Right hindlimb (tissue), 1 donor: Measurements from ENCODE around the gene SPARCL1.

Experiments used
- DNase-seq: peaks from one replicate; pipeline ENCODE4 v3.0.0-alpha.2; 2018

SPARCL1 gene

DNA sequence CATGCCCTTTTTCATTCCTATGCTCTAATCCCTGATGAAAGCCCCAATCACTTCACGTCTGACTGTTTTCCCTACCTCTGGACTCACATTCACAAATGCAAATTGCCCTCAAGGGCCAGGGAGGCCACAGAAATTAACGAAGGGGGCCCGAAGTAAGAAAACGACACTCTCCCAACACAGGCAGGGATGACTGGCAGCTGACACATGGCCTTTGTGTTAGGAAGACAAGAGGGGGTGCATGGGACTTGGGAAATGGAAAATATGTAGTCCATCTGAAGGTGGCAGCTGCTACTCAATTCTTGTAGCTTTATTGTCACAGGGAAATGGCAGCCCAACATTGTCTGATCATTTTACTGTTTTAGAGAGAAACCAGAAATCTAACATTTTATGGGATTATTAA lies 12.3 kb upstream of the SPARCL1 start:
- peak; percentile 36 for DNase-seq

DNA sequence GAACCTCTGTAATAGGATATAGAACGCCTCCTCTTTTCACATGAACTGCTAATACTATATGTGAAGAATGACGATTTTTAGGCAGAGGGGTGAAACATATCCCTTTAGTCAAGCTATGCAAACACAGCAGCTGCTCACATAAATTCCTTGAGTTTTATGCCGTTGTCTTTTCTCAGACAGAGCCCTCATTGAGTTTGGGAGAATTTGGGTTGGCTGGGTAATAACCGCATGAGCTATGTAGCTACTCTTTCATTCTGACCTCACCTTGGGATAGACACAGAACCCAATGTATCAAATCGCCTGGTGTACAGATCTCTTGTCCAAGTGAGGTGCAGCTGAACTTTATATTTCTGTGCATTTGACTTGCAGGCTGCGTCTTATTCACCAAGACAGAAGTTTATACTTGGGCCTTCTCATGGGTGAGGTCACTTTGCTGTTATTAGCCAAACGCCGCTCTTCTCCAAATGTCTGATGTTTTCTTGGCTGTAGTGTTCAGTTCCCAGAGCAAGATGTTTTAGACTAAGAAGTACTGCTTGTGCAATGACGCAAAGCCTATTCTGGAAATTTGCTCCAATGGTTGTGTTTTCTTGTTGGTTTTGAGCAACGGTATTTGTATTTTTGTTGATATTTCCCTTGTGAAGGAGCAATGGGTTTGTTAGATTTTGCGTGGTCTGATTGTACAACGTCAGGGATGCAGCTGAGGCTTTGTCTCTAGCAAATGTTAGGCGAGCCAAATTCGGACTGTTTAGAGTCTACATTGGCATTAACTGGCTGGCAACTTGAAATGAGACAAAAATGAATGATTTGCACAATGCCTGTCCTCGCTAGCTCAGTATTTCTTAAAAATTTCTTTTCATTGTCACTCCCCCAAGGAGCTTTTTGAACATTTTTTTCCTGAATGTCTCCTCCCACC lies 11.2 kb upstream of the SPARCL1 start:
- DNase-seq: peak; percentile 90

- DNase-seq: no peak
These were observed 3.7 kb upstream of the SPARCL1 start for GRCh38 chr4:87532907-87533306.

DNA sequence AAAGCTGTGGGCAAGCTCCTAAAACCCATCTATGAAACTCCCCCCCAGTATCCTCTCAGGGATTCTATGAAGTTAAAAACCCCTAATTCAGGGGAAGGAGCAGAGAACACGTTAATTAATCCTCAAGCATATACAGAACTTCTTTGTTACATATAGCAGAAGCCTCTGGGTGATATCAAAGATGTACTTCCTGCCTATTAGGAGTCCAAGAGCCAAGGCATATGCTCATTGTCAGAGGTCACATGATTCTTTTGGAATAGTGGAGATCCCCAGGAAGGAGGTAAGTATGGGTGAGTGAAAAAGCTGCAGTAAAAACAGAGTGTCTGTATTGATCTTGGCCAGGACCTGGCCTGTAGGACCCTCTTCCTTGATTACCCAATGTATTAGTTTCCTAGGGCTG lies 2.9 kb upstream of the SPARCL1 start:
- no peak for DNase-seq

DNA sequence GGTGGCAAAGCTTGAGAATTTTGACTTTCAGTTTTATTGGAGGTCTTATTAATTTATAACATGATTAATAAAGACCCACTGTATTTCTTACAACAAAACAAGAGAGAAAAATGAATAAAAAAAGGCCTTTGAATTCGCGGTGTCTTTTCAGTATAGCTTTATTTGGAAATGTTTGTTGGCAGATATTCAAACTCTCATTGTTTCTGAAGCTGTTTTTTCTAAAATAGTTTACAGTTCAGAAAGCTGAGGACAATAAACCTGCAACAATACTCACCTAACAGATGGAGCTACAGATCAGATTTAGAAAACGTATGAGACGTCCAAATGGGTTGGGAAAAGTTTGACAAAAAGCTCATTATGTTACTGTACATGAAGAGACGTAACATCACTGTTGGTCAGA lies 2.4 kb upstream of the SPARCL1 start:
- no peak for DNase-seq

- DNase-seq: peak; percentile 74
These were observed 1.7 kb upstream of the SPARCL1 start for GRCh38 chr4:87530868-87531267.

GRCh38 chr4:87530229-87530628 lies 1.1 kb upstream of the SPARCL1 start:
- no peak for DNase-seq

GRCh38 chr4:87527431-87528220 lies 1.6 kb downstream of the SPARCL1 start:
- no peak for DNase-seq

DNA sequence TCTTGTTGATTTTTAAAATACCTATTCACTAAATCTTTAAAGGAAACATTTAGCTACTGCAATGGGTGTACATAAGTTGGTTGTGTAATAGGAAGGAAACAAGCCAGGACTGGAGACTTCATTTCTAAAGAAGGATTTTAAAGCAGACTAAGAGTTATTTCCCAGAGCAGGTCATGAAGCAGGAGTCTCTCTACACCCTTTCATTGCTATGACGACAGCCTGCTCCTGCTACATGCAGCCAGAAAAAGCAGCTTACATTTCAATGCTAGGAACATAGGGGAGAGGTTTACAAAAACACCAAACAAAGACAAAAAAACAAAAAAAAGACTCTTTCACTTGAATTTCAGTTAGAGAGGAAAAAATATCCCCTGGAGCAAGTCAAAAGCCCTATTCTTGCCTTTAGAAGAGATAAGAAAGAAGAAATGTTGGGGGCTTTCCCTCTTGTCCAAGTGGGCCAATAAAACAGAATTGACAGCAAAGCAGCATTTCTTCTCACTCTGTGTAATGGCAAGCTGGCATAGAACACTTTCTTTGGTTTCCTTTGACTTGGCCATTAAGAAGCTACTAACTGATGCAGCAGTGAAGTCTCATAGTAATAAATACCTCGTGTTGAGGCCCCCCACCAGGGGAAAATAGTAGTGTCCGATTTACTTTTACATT lies 3.4 kb downstream of the SPARCL1 start:
- peak; percentile 54 for DNase-seq

DNA sequence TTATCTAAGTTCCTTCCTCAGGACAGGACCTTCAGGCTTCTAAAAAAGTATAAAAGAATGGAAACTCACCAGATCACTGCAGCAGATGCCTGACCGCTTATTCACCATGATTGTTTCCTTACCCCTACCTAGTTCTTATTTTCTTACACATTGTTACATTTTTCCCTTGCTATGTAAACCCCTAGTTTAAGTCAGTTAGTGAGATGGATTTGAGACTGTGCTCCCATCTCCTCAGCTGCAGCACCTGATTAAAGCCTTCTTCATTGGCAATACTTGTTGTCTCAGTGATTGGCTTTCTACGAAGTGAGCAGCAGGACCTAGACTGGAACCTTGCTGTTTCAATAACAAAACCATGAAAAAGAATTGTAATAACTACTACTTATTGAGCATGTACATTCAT lies 4.7 kb downstream of the SPARCL1 start:
- DNase-seq: no peak

DNA sequence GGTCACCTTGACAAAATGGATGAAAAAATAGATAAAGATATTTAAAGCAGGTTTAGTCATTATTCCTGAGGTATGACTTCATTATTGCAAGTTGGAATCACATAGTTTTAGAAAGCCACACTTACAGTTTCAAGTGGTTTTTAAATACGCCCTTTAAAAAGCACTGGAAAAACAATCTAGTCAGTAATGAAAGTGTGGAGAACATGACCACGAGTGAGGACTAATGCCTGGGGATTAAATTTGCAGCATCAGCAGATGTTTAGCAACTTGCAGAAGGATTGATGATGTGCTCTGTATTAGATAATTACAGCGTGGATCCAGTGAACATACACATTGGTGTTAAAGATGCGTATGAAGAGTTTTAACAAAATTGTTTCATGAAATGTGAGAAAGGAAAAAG lies 5.9 kb downstream of the SPARCL1 start:
- DNase-seq: no peak

DNA sequence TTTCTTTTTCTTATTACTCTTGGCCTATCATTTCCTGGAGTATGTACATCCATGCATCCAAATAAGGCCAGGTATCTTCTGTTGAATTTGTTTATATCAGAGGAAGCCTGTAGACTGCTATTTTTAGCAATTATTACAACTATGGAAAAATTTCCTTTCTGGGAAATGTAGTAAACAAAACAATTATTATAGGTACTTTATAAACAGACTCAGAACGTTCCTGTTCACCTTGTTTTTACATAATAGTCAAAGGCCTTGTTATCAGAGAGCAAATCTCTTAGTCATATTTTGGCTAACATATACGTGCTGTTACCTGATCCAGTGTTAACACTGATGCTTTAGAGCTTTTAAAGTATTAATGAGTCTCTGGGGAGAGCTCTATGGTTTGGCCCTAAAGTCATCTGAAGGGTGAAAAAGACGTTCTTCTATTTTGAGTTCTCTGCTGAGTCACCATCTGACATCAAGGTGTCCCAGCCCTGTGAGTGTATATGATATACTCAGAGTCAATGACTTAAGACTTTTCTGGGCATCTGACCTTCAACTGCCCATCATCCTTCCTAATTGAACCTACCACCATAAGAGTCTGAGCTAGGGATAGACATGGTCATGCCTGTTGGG lies 7.3 kb downstream of the SPARCL1 start:
- no peak for DNase-seq

- no peak for DNase-seq
These were observed 7.9 kb downstream of the SPARCL1 start for GRCh38 chr4:87521319-87521718.

GRCh38 chr4:87517621-87518020 lies 11.6 kb downstream of the SPARCL1 start:
- no peak for DNase-seq

DNA sequence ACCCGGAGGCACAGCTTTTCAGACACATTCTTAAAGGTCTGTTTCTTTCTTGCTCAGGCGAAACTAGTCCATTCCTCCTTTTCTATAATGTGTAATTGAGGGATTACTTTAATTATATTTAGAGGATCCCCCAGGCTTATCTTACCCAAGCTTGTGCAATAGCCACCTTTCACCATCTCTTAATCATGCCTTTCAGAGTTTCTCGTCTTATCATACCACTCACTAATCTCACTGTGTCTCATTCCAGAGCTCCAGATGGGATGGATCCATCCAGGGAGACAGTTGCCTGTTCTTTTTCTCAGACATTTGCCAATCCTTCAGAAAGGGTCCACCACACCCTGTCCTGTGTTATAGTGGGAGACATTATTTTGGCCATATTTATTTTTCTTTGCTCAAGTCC lies 12.5 kb downstream of the SPARCL1 start:
- DNase-seq: no peak

GRCh38 chr4:87512400-87512799 lies 16.8 kb downstream of the SPARCL1 start:
- DNase-seq: no peak

GRCh38 chr4:87511500-87511899 lies 17.7 kb downstream of the SPARCL1 start:
- no peak for DNase-seq

DNA sequence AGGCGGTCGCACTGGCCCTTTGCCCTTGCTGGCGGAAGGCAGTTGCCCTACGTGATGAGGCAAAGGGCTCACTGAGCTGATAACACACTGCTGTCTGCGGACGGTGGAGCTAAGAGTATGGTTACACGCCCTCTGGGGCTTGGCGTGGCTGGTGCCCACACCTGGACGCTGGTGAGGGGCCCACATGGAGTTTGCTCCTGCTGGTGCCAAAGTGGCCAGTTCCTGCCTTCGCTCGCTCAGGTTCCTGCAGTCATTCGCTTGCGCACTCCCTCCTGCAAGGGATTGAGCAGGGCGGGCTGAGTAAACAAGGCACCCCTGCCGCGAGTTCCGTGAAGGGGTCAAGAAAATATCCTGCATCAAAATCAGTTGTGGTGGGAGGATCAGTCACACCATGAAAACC lies 18.4 kb downstream of the SPARCL1 start:
- no peak for DNase-seq

GRCh38 chr4:87506974-87507701 lies 22.0 kb downstream of the SPARCL1 start:
- DNase-seq: no peak

- DNase-seq: no peak
These were observed 23.3 kb downstream of the SPARCL1 start for GRCh38 chr4:87505862-87506261.

DNA sequence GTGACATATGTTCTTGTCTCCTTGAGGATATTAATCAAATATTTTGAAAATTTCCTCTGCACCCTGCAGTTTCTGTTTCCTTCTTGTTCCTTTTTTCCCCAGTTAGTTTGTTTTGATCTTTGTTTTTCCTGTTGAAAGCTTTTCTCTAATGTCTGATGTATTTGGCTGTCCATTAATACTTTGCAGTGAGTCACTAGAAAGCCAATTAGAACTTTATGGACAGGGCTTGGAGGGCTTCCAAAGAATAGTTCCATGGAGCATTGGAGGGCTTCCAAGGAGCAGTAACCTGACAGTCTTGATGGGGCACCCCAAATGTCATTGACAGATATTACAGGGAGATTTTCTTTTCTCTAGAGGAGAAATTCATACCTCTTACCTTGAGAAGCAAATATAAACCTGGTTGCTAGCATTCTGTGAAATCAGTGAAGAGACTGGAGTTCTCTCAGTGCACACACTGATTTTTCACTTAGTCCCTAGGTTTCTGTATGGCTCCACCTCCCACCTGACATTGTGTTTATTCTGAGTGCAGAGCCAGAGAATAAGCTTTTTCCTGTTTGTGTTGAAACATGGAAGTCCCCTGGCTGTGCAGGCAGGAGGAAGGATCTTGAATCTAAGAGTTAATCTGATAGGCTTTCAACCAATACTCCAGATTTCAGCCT lies 26.5 kb downstream of the SPARCL1 start:
- DNase-seq: no peak

GRCh38 chr4:87500092-87500462 lies 29.1 kb downstream of the SPARCL1 start:
- DNase-seq: no peak
